KMS-11 (cell line): Measurements from ENCODE around the gene TIMD4.

ENCODE experiments used
- H2AFZ ChIP-seq: fragments of 200-600 bp; sonication (generic); 2 replicates; pipeline ENCODE4 v1.6.1; 2016; ENCODE audit warnings: antibody characterized with exemption, mixed run types, low read depth
- H3K27ac ChIP-seq: fragments of 200-600 bp; sonication (generic); 2 replicates; pipeline ENCODE4 v1.6.1; 2016; ENCODE audit warnings: mild to moderate bottlenecking, mixed run types
- H3K27me3 ChIP-seq: fragments of 200-600 bp; sonication (generic); 2 replicates; pipeline ENCODE4 v1.6.1; 2017; ENCODE audit warnings: mild to moderate bottlenecking, low read depth, mixed run types, moderate library complexity; ENCODE audit not compliant: insufficient read depth
- H3K36me3 ChIP-seq: fragments of 200-600 bp; sonication (generic); 2 replicates; pipeline ENCODE4 v1.6.1; 2017; ENCODE audit warnings: mild to moderate bottlenecking, mixed run types; ENCODE audit not compliant: insufficient read depth
- H3K4me1 ChIP-seq: fragments of 200-600 bp; sonication (generic); 2 replicates; pipeline ENCODE4 v1.6.1; 2016; ENCODE audit warnings: mild to moderate bottlenecking, low read depth, mixed run types; ENCODE audit not compliant: poor library complexity, severe bottlenecking
- H3K4me2 ChIP-seq: fragments of 200-600 bp; sonication (generic); 2 replicates; pipeline ENCODE4 v1.7.0; 2016; ENCODE audit warnings: mild to moderate bottlenecking, mixed run types
- H3K4me3 ChIP-seq: fragments of 200-600 bp; sonication (generic); IDR thresholded peaks from 2 replicates; pipeline ENCODE4 v1.6.1; 2017; ENCODE audit warnings: low read depth, low read length, mixed read lengths; ENCODE audit not compliant: insufficient read depth
- H3K79me2 ChIP-seq: fragments of 200-600 bp; sonication (generic); 2 replicates; pipeline ENCODE4 v1.6.1; 2016; ENCODE audit warnings: low read depth, mixed run types; ENCODE audit not compliant: insufficient read depth
- H3K9ac ChIP-seq: fragments of 200-600 bp; sonication (generic); 2 replicates; pipeline ENCODE4 v1.6.1; 2016; ENCODE audit warnings: mild to moderate bottlenecking, mixed run types
- H4K20me1 ChIP-seq: fragments of 200-600 bp; sonication (generic); 2 replicates; pipeline ENCODE4 v1.6.1; 2016; ENCODE audit warnings: mild to moderate bottlenecking, mixed run types; ENCODE audit not compliant: insufficient read depth
- TF ChIP-seq, protein P1 (sequence below): fragments of 200-600 bp; sonication (generic); conservative IDR thresholded peaks from 2 replicates; pipeline ENCODE4 v1.6.1; 2017; ENCODE audit warnings: low read depth, mild to moderate bottlenecking, antibody characterized with exemption, low read length, moderate library complexity, mixed read lengths

The TIMD4 gene

DNA sequence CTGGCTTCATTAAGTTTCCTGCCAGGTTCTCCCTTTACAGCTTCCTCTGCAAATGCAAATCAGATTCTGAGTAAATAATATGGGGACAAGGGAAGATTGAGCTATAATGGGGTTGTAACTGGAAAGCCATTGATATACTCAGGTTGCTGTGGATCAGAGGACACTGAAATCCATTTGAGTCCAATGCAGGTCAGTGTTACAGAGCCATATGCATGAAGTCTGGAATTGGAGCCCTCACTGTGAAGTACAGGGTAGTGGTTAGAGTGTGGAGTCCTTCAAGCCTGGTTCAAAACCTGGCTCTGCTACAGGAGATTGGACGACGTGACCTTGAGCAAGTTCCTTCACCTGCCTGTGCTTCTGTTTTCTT lies 48.7 kb downstream of the TIMD4 start:
- Histone ChIP-seq H3K27me3 (no peaks in the 10 kb centered on the region), H3K27ac (peak overlapping the region; percentile 87), H3K4me2 (peak overlapping the region; percentile 82), H3K36me3 (no peaks in the 10 kb centered on the region), H2AFZ (peak overlapping the region; percentile 82), H3K9ac (peak overlapping the region; percentile 37; the same call in 1 of the 2 replicates), H3K79me2 (no peaks in the 10 kb centered on the region), H3K4me1 (peaks cover 60% of the 10 kb centered on the region), H4K20me1 (no peaks in the 10 kb centered on the region), H3K4me3 (no peak overlapping the region)
- TF ChIP-seq, protein P1, sequence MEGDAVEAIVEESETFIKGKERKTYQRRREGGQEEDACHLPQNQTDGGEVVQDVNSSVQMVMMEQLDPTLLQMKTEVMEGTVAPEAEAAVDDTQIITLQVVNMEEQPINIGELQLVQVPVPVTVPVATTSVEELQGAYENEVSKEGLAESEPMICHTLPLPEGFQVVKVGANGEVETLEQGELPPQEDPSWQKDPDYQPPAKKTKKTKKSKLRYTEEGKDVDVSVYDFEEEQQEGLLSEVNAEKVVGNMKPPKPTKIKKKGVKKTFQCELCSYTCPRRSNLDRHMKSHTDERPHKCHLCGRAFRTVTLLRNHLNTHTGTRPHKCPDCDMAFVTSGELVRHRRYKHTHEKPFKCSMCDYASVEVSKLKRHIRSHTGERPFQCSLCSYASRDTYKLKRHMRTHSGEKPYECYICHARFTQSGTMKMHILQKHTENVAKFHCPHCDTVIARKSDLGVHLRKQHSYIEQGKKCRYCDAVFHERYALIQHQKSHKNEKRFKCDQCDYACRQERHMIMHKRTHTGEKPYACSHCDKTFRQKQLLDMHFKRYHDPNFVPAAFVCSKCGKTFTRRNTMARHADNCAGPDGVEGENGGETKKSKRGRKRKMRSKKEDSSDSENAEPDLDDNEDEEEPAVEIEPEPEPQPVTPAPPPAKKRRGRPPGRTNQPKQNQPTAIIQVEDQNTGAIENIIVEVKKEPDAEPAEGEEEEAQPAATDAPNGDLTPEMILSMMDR: no peak

DNA sequence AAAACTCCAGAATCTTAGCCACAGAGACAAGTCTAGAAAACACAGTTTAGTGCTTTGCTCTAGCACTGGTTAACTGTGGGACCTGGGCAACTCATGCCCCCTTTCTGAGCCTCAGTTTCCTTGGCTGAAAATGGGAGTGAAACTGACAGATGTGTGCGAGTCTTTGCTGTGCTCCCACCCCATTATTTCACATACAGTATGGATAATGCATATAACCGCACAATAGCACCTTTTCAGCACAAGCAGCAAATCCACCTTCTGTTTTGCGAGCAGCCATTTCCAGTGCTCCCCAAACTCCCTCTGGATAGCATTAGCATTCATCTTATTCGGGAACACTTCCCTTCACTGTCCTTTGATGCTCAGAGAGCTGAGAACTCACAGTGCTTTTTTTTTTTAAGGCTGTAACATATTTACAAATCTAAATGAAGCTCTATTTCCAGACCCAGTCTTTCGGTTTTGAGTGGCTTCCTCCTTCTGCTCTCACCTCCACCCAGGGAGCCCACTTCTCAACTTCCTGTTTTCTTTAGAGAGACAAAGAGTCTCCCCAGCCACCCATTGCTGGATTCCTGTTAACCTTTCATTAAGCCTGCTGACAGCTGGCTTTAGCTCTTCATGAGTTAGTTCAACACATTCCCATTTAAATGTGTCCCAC lies 49.2 kb downstream of the TIMD4 start:
- Histone ChIP-seq H3K4me2 (peak overlapping the region; percentile 82), H4K20me1 (no peaks in the 10 kb centered on the region), H2AFZ (peak overlapping the region; percentile 82), H3K9ac (peak overlapping the region; percentile 37; the same call in 1 of the 2 replicates), H3K27me3 (no peaks in the 10 kb centered on the region), H3K4me1 (peaks cover 55% of the 10 kb centered on the region), H3K36me3 (no peaks in the 10 kb centered on the region), H3K27ac (peak overlapping the region; percentile 87), H3K4me3 (no peak overlapping the region), H3K79me2 (no peaks in the 10 kb centered on the region)
- TF ChIP-seq, protein P1: no peak

DNA sequence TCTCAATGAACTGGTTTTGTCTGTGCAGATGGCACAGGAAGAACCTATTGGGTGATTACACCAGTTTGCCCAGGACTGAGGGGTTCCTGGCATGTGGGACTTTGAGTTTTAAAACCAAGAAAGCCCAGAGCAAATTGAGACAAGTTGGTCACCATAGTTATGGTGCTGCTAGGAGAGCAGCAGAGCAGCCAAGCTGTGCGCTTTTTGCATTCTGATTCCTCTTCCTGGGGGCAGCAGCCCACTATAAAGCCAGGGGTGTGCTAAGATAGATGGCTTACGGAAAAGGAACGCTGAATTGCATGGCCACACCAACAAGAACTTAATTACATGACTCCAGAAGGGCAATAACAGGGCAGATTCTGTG lies 49.7 kb downstream of the TIMD4 start:
- H3K9ac ChIP-seq: peak overlapping the region; percentile 37; the same call in 1 of the 2 replicates
- H3K4me1 ChIP-seq: peaks cover 50% of the 10 kb centered on the region
- TF ChIP-seq, protein P1: no peak
- no peaks in the 10 kb centered on the region for H3K36me3 ChIP-seq
- H3K27me3 ChIP-seq: no peaks in the 10 kb centered on the region
- peak overlapping the region; percentile 82 for H3K4me2 ChIP-seq
- peak overlapping the region; percentile 82 for H2AFZ ChIP-seq
- H3K27ac ChIP-seq: peak overlapping the region; percentile 87
- no peaks in the 10 kb centered on the region for H4K20me1 ChIP-seq
- no peak overlapping the region for H3K4me3 ChIP-seq
- no peaks in the 10 kb centered on the region for H3K79me2 ChIP-seq

DNA sequence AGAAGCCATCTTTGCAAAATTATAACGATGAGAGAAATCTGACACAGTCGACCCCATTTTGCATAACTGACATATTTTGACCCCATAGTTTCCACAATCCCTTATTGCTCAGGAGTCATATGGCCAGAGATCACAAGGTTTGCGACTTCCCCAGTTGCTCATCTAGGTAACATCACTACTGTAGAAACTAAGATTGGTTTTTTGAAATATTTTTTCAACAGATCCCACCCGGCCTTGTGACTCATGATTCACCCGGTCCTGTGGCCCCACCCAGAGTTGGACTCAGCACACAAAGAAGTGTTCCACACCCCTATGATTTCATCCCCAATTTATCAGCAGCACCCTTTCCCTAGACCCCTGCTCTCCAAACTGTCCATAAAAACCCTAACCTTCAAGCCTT lies 50.2 kb downstream of the TIMD4 start:
- TF ChIP-seq, protein P1: no peak
- Histone ChIP-seq H3K27ac (peak overlapping the region; percentile 87), H3K4me3 (no peak overlapping the region), H3K27me3 (no peaks in the 10 kb centered on the region), H3K9ac (no peak overlapping the region), H3K79me2 (no peaks in the 10 kb centered on the region), H2AFZ (no peak overlapping the region), H3K4me2 (peak overlapping the region; percentile 82; the same call in 1 of the 2 replicates), H4K20me1 (no peaks in the 10 kb centered on the region), H3K4me1 (peaks cover 45% of the 10 kb centered on the region), H3K36me3 (no peaks in the 10 kb centered on the region)
